H9 (cell line): ENCODE measurements around the gene STYXL2. TPM values are rescaled to one million over a fixed set of nuclear protein-coding genes. Genes with fewer than 3 reads are reported as not detected.

ENCODE experiments used
- DNase-seq: peaks from one replicate; pipeline ENCODE4 v3.0.0-alpha.2; 2017
- H2AFZ ChIP-seq: one replicate; pipeline ENCODE4 v1.6.1; 2013; ENCODE audit warnings: mild to moderate bottlenecking, low read length, control low read depth, moderate library complexity
- H2AK5ac ChIP-seq: 2 replicates; pipeline ENCODE4 v1.6.1; 2013; ENCODE audit warnings: low read length, control low read depth, mixed read lengths; ENCODE audit not compliant: insufficient read length
- H2BK120ac ChIP-seq: one replicate; pipeline ENCODE4 v1.6.1; 2013; ENCODE audit warnings: low read depth, mild to moderate bottlenecking, low read length, control low read depth, inconsistent platforms; ENCODE audit not compliant: poor library complexity, severe bottlenecking
- H2BK12ac ChIP-seq: 2 replicates; pipeline ENCODE4 v1.6.1; 2013; ENCODE audit warnings: low read length, control low read depth, mixed read lengths, low read depth; ENCODE audit not compliant: insufficient read length
- H2BK15ac ChIP-seq: 2 replicates; pipeline ENCODE4 v1.6.1; 2013; ENCODE audit warnings: low read depth, low read length, control low read depth
- H2BK20ac ChIP-seq: one replicate; pipeline ENCODE4 v1.6.1; 2013; ENCODE audit warnings: low read depth, mild to moderate bottlenecking, low read length, control low read depth, inconsistent platforms; ENCODE audit not compliant: poor library complexity, severe bottlenecking
- H2BK5ac ChIP-seq: 2 replicates; pipeline ENCODE4 v1.6.1; 2013; ENCODE audit warnings: low read length, control low read depth, mixed read lengths; ENCODE audit not compliant: insufficient read length
- H3K14ac ChIP-seq: 2 replicates; pipeline ENCODE4 v1.6.1; 2013; ENCODE audit warnings: low read length, control low read depth; ENCODE audit not compliant: insufficient read depth
- H3K18ac ChIP-seq: 2 replicates; pipeline ENCODE4 v1.6.1; 2013; ENCODE audit warnings: low read depth, mild to moderate bottlenecking, mixed read lengths, low read length, control low read depth; ENCODE audit not compliant: insufficient read length
- H3K23ac ChIP-seq: 2 replicates; pipeline ENCODE4 v1.6.1; 2013; ENCODE audit warnings: low read length, control low read depth, mixed read lengths, low read depth; ENCODE audit not compliant: insufficient read length
- H3K23me2 ChIP-seq: 2 replicates; pipeline ENCODE4 v1.6.1; 2013; ENCODE audit warnings: low read depth, mild to moderate bottlenecking, mixed read lengths, low read length, control low read depth; ENCODE audit not compliant: insufficient read length, poor library complexity, severe bottlenecking
- H3K27ac ChIP-seq: 2 replicates; pipeline ENCODE4 v1.5.1; 2013; ENCODE audit warnings: low read length, control low read depth, mixed read lengths, low read depth; ENCODE audit not compliant: insufficient read length
- H3K27me3 ChIP-seq: 2 replicates; pipeline ENCODE4 v1.6.1; 2013; ENCODE audit warnings: low read length, control low read depth, inconsistent platforms; ENCODE audit not compliant: insufficient read depth
- H3K4ac ChIP-seq: 2 replicates; pipeline ENCODE4 v1.6.1; 2013; ENCODE audit warnings: low read depth, mild to moderate bottlenecking, control low read depth, inconsistent platforms, low read length, moderate library complexity
- H3K4me1 ChIP-seq: 2 replicates; pipeline ENCODE4 v1.6.1; 2013; ENCODE audit warnings: low read length, control low read depth, inconsistent platforms; ENCODE audit not compliant: insufficient read depth
- H3K4me2 ChIP-seq: 2 replicates; pipeline ENCODE4 v1.6.1; 2013; ENCODE audit warnings: low read length, control low read depth, mixed read lengths; ENCODE audit not compliant: insufficient read length, insufficient read depth
- H3K56ac ChIP-seq: 2 replicates; pipeline ENCODE4 v1.6.1; 2013; ENCODE audit warnings: low read depth, mild to moderate bottlenecking, mixed read lengths, low read length, control low read depth; ENCODE audit not compliant: insufficient read length
- H3K79me1 ChIP-seq: 2 replicates; pipeline ENCODE4 v1.6.1; 2013; ENCODE audit warnings: low read depth, mild to moderate bottlenecking, moderate library complexity, low read length, control low read depth, inconsistent platforms; ENCODE audit not compliant: insufficient read depth, poor library complexity, severe bottlenecking
- H3K79me2 ChIP-seq: 2 replicates; pipeline ENCODE4 v1.6.1; 2013; ENCODE audit warnings: low read length, control low read depth, inconsistent platforms; ENCODE audit not compliant: insufficient read depth
- H3K9ac ChIP-seq: 2 replicates; pipeline ENCODE4 v1.6.1; 2013; ENCODE audit warnings: low read length, control low read depth, mixed read lengths; ENCODE audit not compliant: insufficient read length; ENCODE audit errors: extremely low read depth
- H3K9me3 ChIP-seq: one replicate; pipeline ENCODE4 v1.6.1; 2013; ENCODE audit warnings: low read depth, low read length, inconsistent platforms; ENCODE audit not compliant: control insufficient read depth
- H3T11ph ChIP-seq: one replicate; pipeline ENCODE4 v1.6.1; 2013; ENCODE audit warnings: mild to moderate bottlenecking, low read length, control low read depth, inconsistent platforms
- H4K20me1 ChIP-seq: one replicate; pipeline ENCODE4 v1.6.1; 2013; ENCODE audit not compliant: control insufficient read depth, insufficient read length, insufficient read depth
- H4K5ac ChIP-seq: 2 replicates; pipeline ENCODE4 v1.6.1; 2013; ENCODE audit warnings: low read depth, mild to moderate bottlenecking, mixed read lengths, low read length, control low read depth; ENCODE audit not compliant: insufficient read length
- H4K8ac ChIP-seq: replicated peaks from 2 replicates; pipeline ENCODE4 v1.6.1; 2013; ENCODE audit warnings: low read length, control low read depth, mixed read lengths, low read depth; ENCODE audit not compliant: insufficient read length
- H4K91ac ChIP-seq: 2 replicates; pipeline ENCODE4 v1.6.1; 2013; ENCODE audit warnings: low read depth, mild to moderate bottlenecking, moderate library complexity, mixed read lengths, low read length, control low read depth; ENCODE audit not compliant: insufficient read length
- H3K27ac Mint-ChIP-seq, 3 experiments: 2 replicates in 2 of 3; 3 replicates in 1 of 3; pipeline ENCODE4 v1.8.0; 2020 to 2021; ENCODE audit warnings: mixed read lengths in 3 of 3, mild to moderate bottlenecking in 1 of 3, moderate library complexity in 1 of 3
- H3K27me3 Mint-ChIP-seq: 2 replicates; pipeline ENCODE4 v1.8.0; 2021; ENCODE audit warnings: low read depth, mild to moderate bottlenecking, moderate library complexity, mixed read lengths
- H3K36me3 Mint-ChIP-seq, 3 experiments: 2 replicates in 2 of 3; 3 replicates in 1 of 3; pipeline ENCODE4 v1.8.0; 2020 to 2021; ENCODE audit warnings: low read depth in 3 of 3, mixed read lengths in 3 of 3; ENCODE audit not compliant: insufficient read depth in 1 of 3
- H3K4me1 Mint-ChIP-seq, 2 experiments: 2 replicates each; pipeline ENCODE4 v1.8.0; 2020; ENCODE audit warnings: mixed read lengths in 2 of 2
- H3K4me3 Mint-ChIP-seq, 2 experiments: 2 replicates in 1 of 2; 3 replicates in 1 of 2; pipeline ENCODE4 v1.8.0; 2020 to 2021; ENCODE audit warnings: mild to moderate bottlenecking in 2 of 2, mixed read lengths in 2 of 2, moderate library complexity in 1 of 2
- H3K9me3 Mint-ChIP-seq, 2 experiments: 2 replicates in 1 of 2; 3 replicates in 1 of 2; pipeline ENCODE4 v1.8.0; 2020; ENCODE audit warnings: mild to moderate bottlenecking in 2 of 2, mixed read lengths in 2 of 2, moderate library complexity in 1 of 2
- CTCF ChIP-seq: fragments of 200-600 bp; sonication (generic); conservative IDR thresholded peaks from 3 replicates; pipeline ENCODE4 v1.8.0; 2021; ENCODE audit warnings: antibody characterized with exemption, mild to moderate bottlenecking
- WGBS: extraction: QIAGEN DNeasy Blood & Tissue Kit; methylation state at CpG from one replicate; pipeline ENCODE4 v1.1.7; 2013; ENCODE audit warnings: missing lambda C conversion rate, low lambda C conversion rate, mixed read lengths; ENCODE audit not compliant: insufficient read length; ENCODE audit errors: extremely low coverage; 5-methylcytosine and 5-hydroxymethylcytosine counted together
- total RNA-seq: library from RNA; stranded (reverse); gene quantifications from 2 replicates; pipeline ENCODE4 v1.2.1, GENCODE V29; 2021

The STYXL2 gene
- total RNA-seq, 1 experiment from 2014 or later = 0.09 TPM

- Histone ChIP-seq H3K23ac (no peak overlapping the region), H2BK5ac (no peak overlapping the region), H4K20me1 (no peaks in the 10 kb centered on the region), H3K4ac (no peak overlapping the region), H3T11ph (no peak overlapping the region), H2AK5ac (no peak overlapping the region), H3K9ac (no peak overlapping the region), H4K5ac (no peak overlapping the region), H3K4me1 (peaks cover 8% of the 10 kb centered on the region), H3K18ac (no peak overlapping the region), H2BK120ac (no peak overlapping the region), H3K79me2 (no peaks in the 10 kb centered on the region), H2BK15ac (no peak overlapping the region), H2AFZ (no peak overlapping the region), H3K14ac (no peak overlapping the region), H3K27ac (no peak overlapping the region), H2BK12ac (no peak overlapping the region), H3K56ac (no peak overlapping the region), H3K27me3 (no peaks in the 10 kb centered on the region), H3K9me3 (no peaks in the 10 kb centered on the region), H2BK20ac (no peak overlapping the region), H4K91ac (no peak overlapping the region), H4K8ac (no peak overlapping the region), H3K79me1 (no peaks in the 10 kb centered on the region), H3K23me2 (no peaks in the 10 kb centered on the region), H3K4me2 (no peak overlapping the region)
- H3K4me1 Mint-ChIP-seq = peaks cover 45 to 51% of the 10 kb centered on the region in 2 experiments
- WGBS = no CpG with 5 or more reads among the region's 3 CpGs
- peak overlapping the region; percentile 40 to 60 (median 45); a peak in 4 of 7 replicates for H3K27ac Mint-ChIP-seq
- no peak for DNase-seq
- peaks cover 0 to 8% (median 4%) of the 10 kb centered on the region in 3 experiments; a peak in 3 of 7 replicates for H3K36me3 Mint-ChIP-seq
- no peak for TF ChIP-seq CTCF
- H3K4me3 Mint-ChIP-seq = no peak overlapping the region; a peak in 1 of 5 replicates
- peaks cover 4 to 8% of the 10 kb centered on the region in 2 experiments; a peak in 4 of 5 replicates for H3K9me3 Mint-ChIP-seq
- peaks cover 1% of the 10 kb centered on the region; the same call in 1 of the 2 replicates for H3K27me3 Mint-ChIP-seq
Observed at GRCh38 chr1:167137793-167138510, 44.1 kb downstream of the STYXL2 start.
